ENCODE results near the gene SH2D7.
"Not testable (repeated sequence)": the region's sequence is repeated elsewhere in the genome, so short reads cannot be mapped to it uniquely, and the experiment has no call there.

SH2D7 gene

DNA sequence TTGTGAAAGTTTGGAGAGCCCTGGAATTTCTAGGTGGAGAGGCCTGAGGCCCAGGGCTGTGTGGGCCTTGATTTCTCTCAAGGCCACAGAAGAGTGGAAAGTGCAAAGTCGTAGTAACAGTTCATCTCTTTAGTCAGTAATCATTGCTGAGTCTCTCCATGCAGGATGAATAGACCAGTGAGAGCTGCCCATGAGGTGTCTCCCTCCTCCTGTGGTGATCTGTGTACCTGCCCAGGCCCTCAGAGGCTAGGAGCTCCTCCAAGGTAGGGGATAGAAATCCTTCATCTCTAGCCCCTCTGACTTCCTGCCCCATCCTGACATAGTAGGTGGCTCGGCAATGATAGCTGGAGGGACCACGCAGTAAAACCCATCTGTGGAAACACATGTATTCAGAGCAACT lies 50.0 kb downstream of the SH2D7 start:
- no peak for DNase-seq (ENCODE audit: low spot score)

DNA sequence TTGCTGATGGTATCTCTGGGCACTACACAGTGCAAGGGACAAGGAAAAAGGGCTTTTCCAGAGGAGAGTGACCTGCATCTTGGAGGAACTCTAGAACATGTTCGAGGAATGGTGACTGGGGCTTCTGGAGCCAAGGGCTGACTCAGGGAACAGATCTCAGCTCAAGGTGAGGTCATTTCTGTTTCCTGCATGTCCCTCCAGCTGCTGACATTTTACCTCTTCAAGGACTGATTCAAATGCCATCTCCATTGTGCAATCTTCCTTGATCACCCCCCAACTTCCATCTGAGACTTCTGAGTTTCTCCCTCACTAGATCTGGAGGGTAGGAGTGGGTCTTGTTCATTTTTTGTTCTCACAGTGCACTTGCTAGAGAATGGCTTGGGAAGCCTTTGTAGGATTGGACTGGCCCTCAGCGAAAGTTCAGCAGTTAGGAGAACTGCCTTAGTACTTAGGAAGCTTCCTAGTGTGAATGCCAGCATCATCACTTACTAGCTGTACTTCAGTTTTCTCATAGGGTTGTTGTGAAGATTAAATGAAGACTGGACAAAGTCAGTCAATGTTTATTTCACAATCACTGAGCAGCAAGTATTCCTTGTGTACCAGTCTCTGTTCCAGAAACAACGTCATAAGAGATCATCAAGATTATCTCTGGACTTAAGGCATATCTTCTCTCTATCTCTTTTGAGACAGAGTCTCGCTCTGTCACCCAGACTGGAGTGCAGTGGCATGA lies 54.2 kb downstream of the SH2D7 start:
- DNase-seq (ENCODE audit: low spot score): no peak

DNA sequence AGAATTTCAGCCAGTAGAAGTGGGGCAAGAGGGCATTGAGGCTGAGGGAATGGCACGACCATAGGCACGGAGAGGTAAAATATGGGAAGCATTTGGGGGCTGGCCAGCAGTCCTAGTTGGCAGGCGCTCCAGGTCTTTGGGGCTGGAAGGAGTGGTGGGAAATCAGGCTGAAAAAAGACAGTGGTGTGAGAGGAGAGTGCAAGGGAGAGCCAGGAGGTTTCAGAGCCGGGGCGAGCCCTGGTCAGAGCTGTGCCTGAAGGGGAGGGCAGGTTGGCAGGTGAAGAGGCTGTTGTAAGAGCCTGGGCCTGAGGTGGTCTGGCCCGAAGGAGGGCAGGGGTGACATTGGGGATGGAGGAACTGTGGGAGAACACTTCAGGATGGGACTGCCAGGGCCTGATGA lies 55.2 kb downstream of the SH2D7 start:
- DNase-seq (ENCODE audit: low spot score): no peak

DNA sequence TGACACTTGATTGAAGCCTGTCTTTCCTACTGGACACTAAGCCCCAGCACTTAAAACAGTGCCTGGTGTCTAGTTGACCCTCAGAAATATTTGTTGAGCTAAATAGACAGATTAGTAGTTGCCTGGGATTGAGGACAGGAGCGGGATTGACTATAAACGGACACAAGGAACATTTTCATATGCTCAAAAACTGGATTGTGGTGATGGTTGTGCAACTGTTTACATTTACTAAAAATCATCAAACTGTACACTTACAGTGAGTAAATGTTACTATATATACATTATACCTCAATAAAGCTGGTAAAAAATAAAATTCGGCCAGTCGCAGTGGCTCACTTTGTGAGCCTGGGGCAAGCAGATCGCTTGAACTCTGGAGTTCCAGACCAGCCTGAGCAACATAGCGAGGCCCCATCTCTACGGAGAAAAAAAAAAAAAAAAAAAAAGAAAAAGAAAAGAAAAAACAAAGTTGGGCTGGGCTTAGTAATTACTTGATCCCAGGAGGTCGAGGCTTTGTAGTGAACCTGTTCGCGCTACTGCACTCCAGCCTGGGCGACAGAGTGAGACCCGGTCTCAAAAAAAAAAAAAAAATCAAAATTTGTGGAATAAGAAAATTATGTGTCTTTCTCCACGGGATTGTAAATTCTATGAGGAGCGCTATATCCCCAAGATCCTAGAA lies 56.2 kb downstream of the SH2D7 start:
- DNase-seq (ENCODE audit: low spot score): no peak

DNA sequence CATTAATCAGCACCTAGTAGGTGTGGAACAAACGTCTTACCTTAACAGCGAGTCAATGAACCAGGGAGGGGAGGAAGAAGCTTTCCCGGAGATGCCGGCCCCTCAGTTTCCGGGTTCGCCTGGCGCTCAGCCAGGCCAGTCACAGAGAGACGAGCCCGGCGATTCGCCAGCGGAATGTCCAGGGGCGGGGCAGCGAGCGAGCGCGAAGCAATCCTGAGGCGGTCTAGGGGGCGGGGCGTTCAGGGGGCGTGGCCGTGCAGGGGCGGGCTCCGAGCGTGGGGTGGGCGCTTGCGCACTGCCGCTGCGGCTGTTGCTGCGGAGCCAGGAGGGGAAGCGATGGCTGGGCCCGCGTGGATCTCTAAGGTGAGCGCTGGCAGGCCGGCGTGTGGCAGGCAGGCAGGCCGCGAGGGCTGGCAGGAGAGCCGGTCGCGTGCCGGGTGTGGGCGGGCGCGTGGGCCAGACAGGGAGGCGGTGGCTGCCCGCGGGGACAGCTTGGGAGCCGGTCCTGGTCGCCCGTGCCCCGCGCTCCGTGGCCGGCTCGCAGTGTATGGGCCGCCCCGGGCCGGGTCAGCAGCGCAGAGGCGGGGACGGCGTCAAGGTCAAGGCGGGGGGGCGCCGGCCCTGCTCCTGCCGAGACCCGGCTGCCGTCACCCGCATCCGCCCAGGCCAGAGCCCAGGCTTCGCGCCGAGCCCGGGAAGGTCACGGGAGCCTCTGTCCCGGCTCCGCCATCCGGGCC lies 56.9 kb downstream of the SH2D7 start, which contains the start of gene IDH3A:
Gene IDH3A (plus strand): TSS at position 295 of the 737 bp plus-strand sequence. CDS start 42 bp downstream, at position 337.
- DNase-seq (ENCODE audit: low spot score): peak; percentile 100

DNA sequence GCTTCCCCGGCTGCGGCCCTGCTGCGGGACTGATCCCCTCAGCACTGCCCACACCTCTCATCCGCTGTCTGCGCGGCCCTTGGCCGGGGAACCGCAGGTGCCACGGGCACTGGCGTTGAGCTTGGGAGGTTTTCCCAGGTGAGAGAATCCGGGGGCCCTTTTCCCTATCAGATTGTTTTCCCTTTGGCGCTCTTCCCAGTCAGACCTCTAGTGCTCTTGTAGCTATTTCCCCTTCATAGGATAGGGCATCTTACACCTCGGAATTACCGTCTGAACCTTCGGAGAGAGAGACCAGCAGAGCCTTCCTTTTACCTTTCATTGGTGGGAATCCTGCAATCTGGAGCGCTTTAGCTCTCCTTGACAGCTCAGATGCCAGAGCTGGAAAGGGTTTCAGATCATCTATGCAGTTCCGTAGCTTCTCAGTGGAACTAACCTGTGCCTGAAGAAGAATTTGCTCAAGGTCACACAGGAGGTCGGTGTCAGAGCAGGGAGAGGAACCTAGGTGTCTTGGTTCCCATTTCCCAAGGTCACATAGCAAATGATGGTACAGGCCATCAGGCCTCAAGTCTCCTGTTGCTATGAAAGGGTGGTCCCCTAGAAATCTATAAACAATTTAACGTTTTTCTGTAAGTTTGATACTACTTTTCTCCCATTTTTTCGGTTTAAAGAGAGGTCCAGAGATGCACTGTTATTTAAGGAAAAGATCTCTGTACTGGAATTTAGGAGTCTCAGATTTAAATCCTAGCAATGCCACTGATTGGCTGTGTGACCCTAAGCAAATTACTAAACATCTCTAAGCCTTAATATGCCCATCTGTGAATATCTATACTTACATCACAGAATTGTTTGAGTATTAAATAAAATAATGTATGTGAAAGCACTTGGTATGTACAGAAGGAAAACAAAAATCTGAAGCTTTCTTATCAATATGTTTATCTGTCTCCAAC lies 57.7 kb downstream of the SH2D7 start:
- no peak for DNase-seq (ENCODE audit: low spot score)

DNA sequence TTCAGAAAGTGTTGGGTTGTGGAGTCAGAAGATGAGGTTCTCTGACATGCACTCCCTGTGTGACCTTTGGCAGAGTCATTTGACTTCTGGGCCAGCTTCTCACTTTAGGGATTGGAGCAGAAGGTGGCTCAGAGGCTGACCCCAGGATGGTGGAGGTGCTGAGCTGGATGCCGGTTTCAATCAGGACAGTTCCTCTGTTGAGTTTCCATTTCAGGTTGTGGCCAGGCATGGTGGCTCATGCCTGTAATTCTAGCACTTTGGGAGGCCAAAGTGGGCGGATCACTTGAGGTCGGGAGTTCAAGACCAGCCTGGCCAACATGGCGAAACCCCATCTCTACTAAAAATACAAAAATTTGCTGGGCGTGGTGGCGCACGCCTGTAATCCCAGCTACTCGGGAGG lies 58.7 kb downstream of the SH2D7 start:
- not testable (repeated sequence) for DNase-seq (ENCODE audit: low spot score)
